Endothelial cell of umbilical vein (primary cell): ENCODE results near the gene ZNF384. TPM values are rescaled to one million over a fixed set of nuclear protein-coding genes. Genes with fewer than 3 reads are reported as not detected.

ENCODE experiments used
- BruUV-seq: library from RNA; stranded (reverse); fragments of 400-500 nt; replicated peaks from 2 replicates; lab custom pipeline; 2021; lab: Mats Ljungman, UMichigan
- CTCF ChIA-PET: fragments of 300-600, 350-600 bp; sonication (Branson Sonifier 250); formaldehyde crosslinking; loops from one replicate; lab custom pipeline; 2021; ENCODE audit warnings: antibody characterized with exemption, inconsistent platforms; lab: Charles Lee
- POLR2A ChIA-PET: fragments of 300-600, 350-600 bp; sonication (Branson Sonifier 250); formaldehyde crosslinking; loops from one replicate; lab custom pipeline; 2021; ENCODE audit warnings: antibody characterized with exemption, inconsistent platforms; lab: Charles Lee
- DNase-seq: peaks from one replicate; pipeline ENCODE4 v3.0.0-alpha.2; 2011; ENCODE audit warnings: low read depth, low spot score
- FAIRE-seq: peaks from 2 replicates; lab custom pipeline; 2011; peaks lifted over from hg19 to GRCh38; lab: Jason Lieb, UNC
- H2AFZ ChIP-seq: 2 replicates; pipeline ENCODE4 v1.6.0; 2012; ENCODE audit warnings: low read depth, low read length, control low read depth, inconsistent platforms
- H3K27ac ChIP-seq: 2 replicates; pipeline ENCODE4 v1.5.1; 2011; ENCODE audit warnings: low read depth, mild to moderate bottlenecking, control low read depth, low read length, moderate library complexity; ENCODE audit not compliant: insufficient read depth
- H3K27me3 ChIP-seq, 2 experiments: 2 replicates each; pipeline versions ENCODE4 v1.6.0 to v1.6.1; 2011; ENCODE audit warnings: low read length in 2 of 2, mixed read lengths in 1 of 2; ENCODE audit not compliant: control insufficient read depth in 2 of 2, insufficient read depth in 2 of 2
- H3K36me3 ChIP-seq, 2 experiments: 2 replicates in 1 of 2; 3 replicates in 1 of 2; pipeline ENCODE4 v1.5.1; 2011; ENCODE audit warnings: low read length in 2 of 2, mild to moderate bottlenecking in 1 of 2, moderate library complexity in 1 of 2; ENCODE audit not compliant: control insufficient read depth in 2 of 2, insufficient read depth in 2 of 2; ENCODE audit errors: extremely low read depth in 1 of 2
- H3K4me1 ChIP-seq: 3 replicates; pipeline ENCODE4 v1.5.1; 2011; ENCODE audit warnings: mild to moderate bottlenecking, low read length; ENCODE audit not compliant: control insufficient read depth, insufficient read depth; ENCODE audit errors: extremely low read depth
- H3K4me2 ChIP-seq: 2 replicates; pipeline ENCODE4 v1.6.1; 2011; ENCODE audit warnings: low read length, control low read depth, mixed read lengths; ENCODE audit not compliant: insufficient read depth
- H3K4me3 ChIP-seq, 3 experiments: fragments of 200-600 bp in 1 of 3; sonication (generic), shearing (Covaris generic) in 1 of 3; replicated peaks in 1 of 3; 2 replicates each; pipeline ENCODE4 v1.5.1; 2011 to 2016; ENCODE audit warnings: control low read depth in 3 of 3, low read length in 3 of 3, mild to moderate bottlenecking in 2 of 3, inconsistent platforms in 1 of 3, low read depth in 1 of 3, moderate library complexity in 1 of 3; ENCODE audit not compliant: insufficient read depth in 1 of 3
- H3K79me2 ChIP-seq: 2 replicates; pipeline ENCODE4 v1.6.0; 2012; ENCODE audit warnings: low read length, inconsistent platforms; ENCODE audit not compliant: control insufficient read depth, insufficient read depth
- H3K9ac ChIP-seq: replicated peaks from 2 replicates; pipeline ENCODE3; 2011; ENCODE audit warnings: low read length, control low read depth; ENCODE audit not compliant: insufficient read depth; ENCODE audit errors: extremely low read depth
- H3K9me1 ChIP-seq: replicated peaks from 3 replicates; pipeline ENCODE4 v1.6.0; 2011; ENCODE audit warnings: mild to moderate bottlenecking, low read length; ENCODE audit not compliant: control insufficient read depth, insufficient read depth; ENCODE audit errors: extremely low read depth
- H3K9me3 ChIP-seq: replicated peaks from 2 replicates; pipeline ENCODE4 v1.5.1; 2012; ENCODE audit warnings: low read length, inconsistent platforms; ENCODE audit not compliant: control insufficient read depth, insufficient read depth
- H4K20me1 ChIP-seq: replicated peaks from 2 replicates; pipeline ENCODE3; 2011; ENCODE audit warnings: mild to moderate bottlenecking, low read length; ENCODE audit not compliant: control insufficient read depth, insufficient read depth; ENCODE audit errors: extremely low read depth
- CTCF ChIP-seq, 2 donors: IDR thresholded peaks; 1 replicate in 1 of 2; 2 replicates in 1 of 2; pipeline ENCODE4 v1.5.1; 2011; ENCODE audit warnings: low read length in 2 of 2, mild to moderate bottlenecking in 2 of 2, moderate library complexity in 2 of 2, control low read depth in 1 of 2, inconsistent platforms in 1 of 2, low read depth in 1 of 2; ENCODE audit not compliant: insufficient read depth in 1 of 2; ENCODE audit errors: extremely low read depth in 1 of 2
- EZH2 ChIP-seq: IDR thresholded peaks from 2 replicates; pipeline ENCODE4 v1.6.1; 2012; ENCODE audit warnings: borderline replicate concordance, low read depth, mild to moderate bottlenecking, moderate library complexity, low read length, inconsistent platforms; ENCODE audit not compliant: severe bottlenecking
- FOS ChIP-seq: IDR thresholded peaks from 2 replicates; pipeline ENCODE4 v1.6.1; 2011; ENCODE audit warnings: mild to moderate bottlenecking, low read length, moderate library complexity, borderline replicate concordance; ENCODE audit not compliant: insufficient read depth
- GATA2 ChIP-seq: IDR thresholded peaks from 2 replicates; pipeline ENCODE4 v1.7.0; 2011; ENCODE audit warnings: low read depth, mild to moderate bottlenecking, moderate library complexity, mixed read lengths, low read length; ENCODE audit not compliant: insufficient read length, insufficient read depth
- JUN ChIP-seq: IDR thresholded peaks from 2 replicates; pipeline ENCODE4 v1.6.1; 2011; ENCODE audit warnings: borderline replicate concordance, low read depth; ENCODE audit not compliant: insufficient read length, insufficient read depth
- MAX ChIP-seq: IDR thresholded peaks from 2 replicates; pipeline ENCODE4 v1.6.1; 2011; ENCODE audit not compliant: insufficient read depth, insufficient read length
- POLR2A ChIP-seq: IDR thresholded peaks from 2 replicates; pipeline ENCODE4 v1.6.1; 2012; ENCODE audit warnings: low read depth, mild to moderate bottlenecking, control low read depth, low read length
- POLR2AphosphoS5 ChIP-seq: IDR thresholded peaks from 2 replicates; pipeline ENCODE4 v1.6.1; 2012; ENCODE audit warnings: low read depth, mild to moderate bottlenecking, control low read depth, low read length, moderate library complexity; ENCODE audit not compliant: insufficient read depth
- dilution Hi-C: fragments of 300-500 bp; cut with MboI; formaldehyde crosslinking; loops from one replicate; pipeline ENCODE4 v1.15.0; 2019; ENCODE audit warnings: low sequenced_read_pairs; ENCODE audit not compliant: extremely low pct_ligation_motif_present
- intact Hi-C: fragments of 100-400 bp; cut with micrococcal nuclease; formaldehyde crosslinking; loops from one replicate; pipeline ENCODE4 v1.10.0; 2022
- polyA plus RNA-seq, 4 experiments: library from polyadenylated mRNA; depleted of rRNA in 3 of 4; stranded (reverse) in 3 of 4; unstranded in 1 of 4; fragments of >200 nt; gene quantifications; 2 replicates each; pipeline versions ENCODE4 v1.2.1 to v1.2.3, GENCODE V29; 2011 to 2012; ENCODE audit warnings: missing spikeins in 1 of 4
- total RNA-seq: library from RNA; stranded (reverse); gene quantifications from 2 replicates; pipeline ENCODE4 v1.2.3, GENCODE V29; 2021

The ZNF384 gene
- total and polyA plus RNA-seq, 2 donors (not counting 3 experiments of a cell fraction or from before 2014, with no cell fraction given), result 52.8 to 58.3 TPM

- CTCF ChIA-PET, result no interaction called here
- Histone ChIP-seq H2AFZ (peak within 1 kb of the TSS; percentile 81), H3K27me3 (no peaks in the 10 kb centered on the region), H3K9me1 (no peaks in the 10 kb centered on the region), H3K79me2 (peaks cover 7% of the 10 kb centered on the region), H4K20me1 (no peaks in the 10 kb centered on the region), H3K9ac (peak within 1 kb of the TSS; percentile 92), H3K4me1 (peaks cover 10% of the 10 kb centered on the region), H3K36me3 (peaks cover 6 to 16% of the 10 kb centered on the region in 2 experiments), H3K27ac (peak within 1 kb of the TSS; percentile 61), H3K4me2 (peak within 1 kb of the TSS; percentile 91), H3K9me3 (no peaks in the 10 kb centered on the region), H3K4me3 (peak within 1 kb of the TSS; percentile 23 to 95 (median 82))
- TF ChIP-seq JUN (peak; percentile 89), GATA2 (no peak), EZH2 (no peak), POLR2AphosphoS5 (peak; percentile 76), FOS (no peak), POLR2A (peak; percentile 60), CTCF (IDR thresholded peaks at IDR 0.05; ENCODE audit: extremely low read depth in 1 of 2, insufficient read depth in 1 of 2, low read depth in 1 of 2, low read length in 2 of 2) (no peak), MAX (no peak)
- FAIRE-seq (peak; percentile 99), DNase-seq (peak; percentile 99)
- TSS peak; percentile 96 for BruUV-seq
- dilution Hi-C loops (no loop called here), intact Hi-C loops (loop anchor here (1.0 to 2.0 kb wide), 5 partner anchors 16 to 189 kb away; partner anchors contain the start of genes ACRBP, COPS7A, USP5 and ZNF384)
- POLR2A ChIA-PET, result interaction anchor here (0.7 kb wide), 1 partner anchor 90 kb away, joined by 3 read pairs; the partner anchor contains the start of gene MLF2
Measured at GRCh38 chr12:6662906-6663742, 26.1 kb downstream of the ZNF384 start, which contains the start of gene ING4. Gene ING4, minus strand, starts transcription at chr12:6663119. Its CDS starts 18 bp downstream, at chr12:6663101.
